Fibroblast of skin of right biceps (primary cell): Measurements from ENCODE around the gene MPEG1.

Experiments used
- DNase-seq: peaks from one replicate; pipeline ENCODE4 v3.0.0-alpha.2; 2013

Gene MPEG1

DNA sequence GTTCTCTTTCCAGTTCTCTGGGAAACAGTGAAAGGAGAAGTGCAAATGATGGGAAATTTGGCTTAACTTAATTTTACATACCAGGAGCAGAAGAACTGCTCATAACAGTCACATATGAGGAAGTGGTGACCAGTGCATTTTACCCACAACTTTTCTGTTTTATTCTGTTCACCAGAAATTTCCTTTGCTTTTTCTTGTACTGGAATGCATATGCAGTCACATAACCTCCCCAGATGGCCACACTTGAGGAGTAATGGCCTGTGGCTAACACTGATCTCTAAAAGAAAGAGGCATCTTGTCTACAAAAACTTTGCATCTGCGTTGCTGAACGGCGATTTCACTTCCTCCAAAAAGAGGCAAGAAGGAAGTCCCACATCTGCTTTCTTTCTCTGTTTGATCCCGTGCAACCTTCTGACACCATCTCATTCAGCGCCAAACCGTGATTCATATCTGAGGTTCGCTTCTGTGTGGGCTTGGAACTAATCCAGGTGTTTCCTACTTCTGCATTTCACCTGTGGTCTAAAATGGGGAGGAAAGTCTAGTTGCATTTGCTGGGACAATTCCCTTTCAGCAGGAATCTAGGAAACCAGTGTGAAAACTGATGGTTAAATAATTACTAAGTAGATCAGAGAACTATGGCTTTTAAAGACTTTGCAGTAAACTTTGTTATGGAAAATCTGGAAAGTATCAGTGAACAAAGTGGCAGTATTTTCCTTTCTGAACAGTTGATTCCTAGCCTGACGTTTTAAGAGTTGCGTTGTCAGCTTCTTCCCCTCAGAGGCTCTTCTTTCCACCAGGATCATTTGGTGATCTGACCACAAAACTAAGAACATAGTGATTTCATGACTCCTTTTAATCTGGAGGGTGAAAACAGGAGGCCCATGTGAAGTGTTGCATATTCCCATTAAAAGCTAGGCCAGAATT, 4.2 kb upstream of the MPEG1 start:
- peak; percentile 65 for DNase-seq

DNA sequence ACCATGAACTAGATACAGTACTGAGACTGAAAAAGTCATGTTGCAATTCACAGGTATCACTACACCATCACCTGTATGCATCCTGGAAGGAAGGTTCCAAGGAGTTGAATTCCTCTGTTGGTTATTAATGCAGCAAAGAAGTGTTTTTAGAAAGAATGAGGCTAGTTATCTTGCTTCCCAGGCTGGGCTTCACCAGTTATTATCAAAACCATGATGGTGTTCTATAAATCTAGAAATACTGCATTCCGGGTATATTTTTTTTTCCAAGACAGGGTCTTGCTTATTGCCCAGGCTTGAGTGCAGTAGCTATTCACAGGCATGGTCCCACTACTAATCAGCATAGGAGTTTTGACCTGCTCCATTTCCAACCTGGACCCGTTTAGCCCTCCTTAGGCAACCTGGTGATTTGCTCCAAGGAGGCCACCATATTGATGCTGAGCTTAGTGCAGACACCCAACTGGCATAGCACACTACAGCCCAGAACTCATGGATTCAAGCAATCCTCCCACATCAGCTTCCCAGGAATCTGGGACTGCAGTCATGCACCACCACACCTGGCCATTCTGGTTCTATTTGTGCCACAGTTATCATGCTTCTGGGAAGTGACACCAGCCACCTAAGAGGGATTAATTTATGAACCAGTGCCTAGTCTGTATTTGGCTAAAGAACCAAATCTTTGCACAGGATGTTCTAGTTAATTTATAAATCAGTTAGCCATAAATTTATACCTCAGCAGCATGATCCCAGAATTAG, 1.6 kb upstream of the MPEG1 start:
- DNase-seq, result no peak

DNA sequence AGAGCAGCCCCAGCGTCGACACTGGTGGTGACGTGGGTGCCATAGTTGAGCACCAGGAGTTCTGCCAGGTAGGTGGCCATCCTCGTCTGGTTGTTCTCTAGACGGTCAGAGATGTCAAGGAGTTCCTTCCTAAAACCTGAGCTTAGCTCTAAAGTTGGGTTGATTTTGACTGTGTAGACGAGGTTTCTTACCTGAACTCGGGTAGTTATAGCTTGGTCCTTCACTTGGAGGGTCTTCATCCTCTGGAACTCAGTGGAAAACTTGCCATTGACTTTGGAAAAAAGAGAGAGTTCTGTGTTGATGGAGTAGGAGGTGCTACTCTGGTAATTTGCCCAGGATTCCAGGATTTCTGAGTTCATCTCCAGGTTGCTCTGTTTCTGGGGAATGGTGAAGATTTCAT, 505 bp downstream of the MPEG1 start:
- DNase-seq, result no peak

DNA sequence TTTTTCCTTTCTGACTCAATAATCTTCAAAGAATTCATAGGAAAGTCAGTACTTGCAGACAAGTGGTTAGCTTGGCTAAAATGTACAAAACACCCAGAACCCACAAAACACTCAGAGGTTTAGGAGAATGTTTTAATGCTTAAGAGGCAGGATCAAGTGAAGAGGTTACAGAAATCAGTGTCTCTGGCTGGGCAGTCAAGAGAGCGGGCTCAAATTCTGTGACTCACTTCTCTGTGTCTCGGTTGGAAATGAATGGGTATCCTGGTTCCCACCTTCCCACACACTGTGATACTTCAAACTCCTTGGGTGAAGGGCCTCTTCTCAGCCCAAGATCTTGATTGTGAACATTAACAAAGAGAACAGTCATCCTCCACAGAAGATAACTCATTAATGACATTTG, 3.8 kb downstream of the MPEG1 start:
- DNase-seq, result no peak

DNA sequence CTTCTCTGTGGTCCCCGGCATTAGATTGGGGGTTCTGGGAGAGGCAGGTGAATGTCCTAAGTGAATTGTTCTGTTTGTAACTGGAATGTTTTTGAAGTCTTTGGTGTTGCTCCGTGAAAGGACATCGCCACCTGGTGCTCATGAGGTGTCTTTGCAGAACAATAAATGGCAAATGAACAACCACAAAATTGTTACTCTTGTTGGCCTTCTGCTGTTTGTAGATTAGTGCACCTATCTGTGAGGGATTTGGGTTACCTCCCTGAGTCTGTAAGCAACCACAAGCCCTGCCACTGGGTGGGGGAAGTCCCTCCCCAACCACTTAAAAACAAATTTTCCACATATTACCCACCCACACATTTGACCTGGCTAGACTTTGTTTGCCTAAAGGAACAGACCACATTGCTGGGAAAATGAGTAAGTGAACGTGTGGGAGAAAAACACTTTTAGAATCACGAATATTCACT, 4.7 kb downstream of the MPEG1 start:
- peak; percentile 52 for DNase-seq

DNA sequence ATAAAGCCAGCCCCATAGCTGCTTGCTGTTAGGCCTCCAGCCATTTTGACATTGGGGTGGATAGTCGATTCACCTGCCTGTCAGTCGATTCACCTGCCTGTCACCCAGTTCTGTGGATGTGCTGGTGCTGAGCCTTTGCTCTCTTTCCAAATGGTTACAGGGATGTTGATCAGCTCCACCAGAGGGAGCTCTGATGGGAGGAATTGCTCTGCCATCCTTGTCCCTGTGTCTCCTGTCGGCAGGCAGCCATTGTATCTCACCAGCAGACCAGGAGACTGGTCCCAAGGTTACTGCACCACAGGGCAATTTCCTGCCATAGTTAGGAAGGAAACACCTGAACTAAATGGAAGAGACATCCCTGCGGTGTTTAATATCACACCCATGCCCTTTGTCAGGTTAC, 6.1 kb downstream of the MPEG1 start:
- DNase-seq, result peak; percentile 22

DNA sequence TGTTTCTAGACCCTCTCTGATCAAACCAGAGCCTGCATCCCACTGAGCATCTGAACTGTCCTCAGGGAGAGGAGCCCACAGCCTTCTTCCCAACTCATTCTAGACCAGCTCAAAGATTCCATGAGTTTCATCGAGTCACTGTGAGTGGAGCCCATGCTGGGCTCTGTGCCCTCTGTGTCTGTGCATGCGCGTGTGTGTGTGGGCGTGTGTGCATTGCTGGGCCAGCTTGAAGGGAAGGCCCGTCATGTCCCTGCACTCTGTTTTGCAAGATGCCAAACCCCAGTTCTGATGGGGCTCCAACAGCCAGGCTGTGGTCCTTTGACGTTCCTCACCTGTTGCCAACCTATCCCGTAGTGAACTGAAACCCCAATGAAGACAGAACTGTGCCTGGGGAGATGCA, 7.1 kb downstream of the MPEG1 start:
- no peak for DNase-seq

DNA sequence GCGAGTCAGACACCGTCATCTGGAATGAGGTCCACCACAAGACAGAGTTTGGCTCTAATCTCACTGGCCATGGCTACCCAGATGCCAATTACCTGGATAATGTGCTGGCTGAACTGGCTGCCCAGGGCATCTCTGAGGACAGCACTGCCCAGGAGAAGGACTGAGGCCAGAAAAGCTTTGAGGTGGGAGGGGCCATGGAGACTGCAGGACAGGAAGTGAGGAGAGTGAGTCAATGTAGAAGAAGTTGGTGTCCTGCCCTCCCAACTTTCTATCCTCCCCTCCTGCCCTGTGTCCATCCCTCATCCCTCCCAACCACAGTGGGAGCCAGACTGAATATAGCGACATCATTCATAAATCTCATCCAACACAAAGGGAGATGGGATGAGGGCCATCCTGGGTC, 8.0 kb downstream of the MPEG1 start:
- DNase-seq, result peak; percentile 16

DNA sequence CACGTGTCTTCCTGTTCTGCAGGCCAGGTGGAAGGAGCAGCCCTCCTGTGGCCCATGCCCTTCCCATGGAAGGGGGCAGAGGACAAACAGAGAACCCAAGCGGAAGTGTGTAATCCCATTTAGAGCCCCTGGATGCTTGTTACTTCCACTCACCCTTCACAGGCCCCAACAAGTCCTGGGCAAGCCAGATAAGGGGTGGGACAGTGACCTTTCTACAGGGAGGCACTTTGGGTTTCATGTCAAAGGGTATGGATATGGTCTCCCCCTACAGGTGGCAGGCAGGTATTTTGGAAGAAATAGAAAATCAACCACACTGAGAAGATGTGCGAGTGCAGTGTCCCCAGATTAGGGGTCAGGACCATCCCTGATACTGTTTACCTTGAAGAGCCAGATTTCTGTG, 11.4 kb downstream of the MPEG1 start:
- no peak for DNase-seq

DNA sequence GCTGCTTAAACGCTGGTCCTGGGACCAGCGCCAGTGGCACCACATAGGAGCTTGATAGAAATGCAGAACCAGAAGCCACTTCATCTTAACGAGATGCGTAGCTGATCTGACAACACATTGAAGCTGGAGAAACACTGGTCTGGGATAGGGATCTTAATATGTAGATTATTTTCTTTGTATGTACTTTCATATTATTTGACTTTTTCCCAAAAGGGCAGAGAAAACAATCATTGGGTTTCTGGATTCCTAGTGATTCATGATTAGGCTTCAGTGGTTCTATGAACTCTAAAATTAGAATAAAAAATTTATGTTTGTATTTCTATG, 12.3 kb downstream of the MPEG1 start:
- DNase-seq, result peak; percentile 5

DNA sequence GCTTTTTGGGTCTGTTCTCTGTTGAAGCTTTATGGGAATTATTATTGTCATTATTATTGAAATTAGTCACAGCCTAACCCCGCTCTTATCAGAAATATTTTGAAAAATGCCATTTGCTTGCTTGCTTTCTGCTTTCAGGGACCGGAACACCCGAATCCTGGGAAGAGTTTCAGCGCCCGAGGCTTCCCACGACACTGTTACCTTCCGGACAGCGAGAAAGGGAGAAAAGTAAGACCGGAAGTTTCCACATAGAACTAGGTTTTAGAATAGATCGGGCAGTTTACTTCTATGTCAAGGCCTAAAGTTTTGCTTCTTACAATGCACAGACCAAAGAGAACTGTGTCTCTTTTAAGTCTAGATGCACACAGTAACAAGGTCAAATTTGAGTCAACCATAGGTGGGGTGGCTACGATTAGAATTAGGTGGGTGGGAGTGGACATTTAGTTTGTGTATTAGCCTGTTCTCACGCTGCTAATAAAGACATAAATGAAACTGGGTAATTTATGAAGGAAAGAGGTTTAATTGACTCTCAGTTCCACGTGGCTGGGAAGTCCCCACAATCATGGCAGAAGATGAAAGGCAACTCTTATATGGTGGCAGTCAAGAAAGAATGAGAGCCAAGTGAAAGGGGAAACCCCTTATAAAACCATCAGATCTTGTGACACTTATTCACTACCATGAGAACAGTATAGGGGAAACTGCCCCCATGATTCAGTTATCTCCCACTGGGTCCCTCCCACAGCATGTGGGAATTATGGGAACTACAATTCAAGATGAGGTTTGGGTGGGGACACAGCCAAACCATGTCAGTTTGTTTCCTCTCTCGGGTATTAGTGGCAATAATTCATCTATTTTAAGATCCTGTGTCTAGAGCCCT, 12.9 kb downstream of the MPEG1 start:
- DNase-seq, result no peak

DNA sequence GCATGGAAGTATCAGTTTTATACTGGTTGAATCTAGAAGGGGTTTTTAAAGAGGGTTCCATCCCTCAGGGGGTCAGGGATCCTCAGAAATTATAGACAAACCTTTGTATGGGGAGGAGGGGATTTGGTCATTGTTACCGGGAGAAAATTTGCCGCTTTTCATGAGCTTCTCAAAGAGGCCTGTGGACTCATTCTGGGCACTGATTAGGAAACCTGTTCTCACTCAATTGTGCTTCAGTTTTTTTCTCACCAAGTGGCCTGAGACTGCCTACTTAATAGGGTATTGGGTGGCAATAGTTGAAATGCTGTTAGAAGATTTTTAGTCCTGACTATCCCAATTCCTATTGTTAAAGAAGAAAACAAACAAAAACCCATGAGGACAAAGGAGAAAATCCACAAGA, 14.0 kb downstream of the MPEG1 start:
- no peak for DNase-seq

DNA sequence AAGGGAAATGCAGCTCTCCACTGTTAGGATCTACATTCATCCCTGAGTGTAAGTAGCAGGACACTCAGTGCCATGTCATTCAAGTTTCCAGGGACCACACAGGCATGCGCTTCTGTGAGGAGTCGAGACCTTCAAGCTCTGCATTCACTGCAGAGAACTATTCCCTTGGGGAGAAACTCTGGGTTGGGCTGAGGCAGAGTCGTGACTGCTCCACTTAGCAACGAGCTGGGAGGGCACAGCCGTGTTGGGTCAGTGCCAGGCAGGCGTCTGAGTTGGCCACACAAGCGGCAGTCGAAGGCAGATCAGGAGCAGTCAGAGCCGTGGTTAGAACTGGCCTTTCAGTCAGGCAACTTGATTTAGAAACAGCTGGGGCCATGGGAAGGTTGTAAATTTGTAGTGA, 14.7 kb downstream of the MPEG1 start:
- DNase-seq, result peak; percentile 73

DNA sequence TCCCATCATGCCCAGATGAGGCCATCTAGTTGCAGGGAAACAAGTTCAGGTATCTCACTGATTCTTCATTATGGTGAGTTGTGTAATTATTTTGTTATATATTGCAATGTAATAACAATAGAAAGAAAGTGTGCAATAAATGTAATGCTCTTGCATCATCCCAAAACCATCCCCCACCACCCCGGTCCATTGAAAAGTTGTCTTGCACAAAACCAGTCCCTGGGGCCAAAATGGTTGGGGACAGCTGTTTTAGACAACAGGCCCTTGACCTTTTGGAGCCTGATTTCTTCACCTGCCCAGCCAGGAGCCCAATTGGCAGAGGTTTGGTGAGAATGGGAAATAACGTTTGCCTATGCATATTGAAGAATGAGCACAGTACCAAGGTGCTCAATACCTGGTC, 15.9 kb downstream of the MPEG1 start:
- no peak for DNase-seq

DNA sequence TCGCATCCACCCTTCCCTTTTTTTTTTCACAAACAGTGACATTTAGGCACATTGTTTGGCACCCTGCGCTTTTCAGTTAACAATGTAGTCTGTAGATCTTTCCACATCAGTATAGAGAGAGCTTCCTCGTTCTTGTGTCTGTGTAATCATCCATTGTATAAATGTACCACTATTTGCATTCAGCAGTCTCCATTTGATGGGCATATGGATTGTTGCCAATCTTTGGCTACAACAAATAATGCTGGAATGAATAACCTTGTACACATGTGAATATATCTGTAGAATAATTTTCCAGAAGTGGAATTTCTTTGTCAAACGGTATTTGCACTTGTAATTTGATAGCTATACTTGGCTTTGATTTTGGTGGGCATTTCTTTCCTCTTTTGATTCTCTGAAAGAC, 17.1 kb downstream of the MPEG1 start:
- no peak for DNase-seq

DNA sequence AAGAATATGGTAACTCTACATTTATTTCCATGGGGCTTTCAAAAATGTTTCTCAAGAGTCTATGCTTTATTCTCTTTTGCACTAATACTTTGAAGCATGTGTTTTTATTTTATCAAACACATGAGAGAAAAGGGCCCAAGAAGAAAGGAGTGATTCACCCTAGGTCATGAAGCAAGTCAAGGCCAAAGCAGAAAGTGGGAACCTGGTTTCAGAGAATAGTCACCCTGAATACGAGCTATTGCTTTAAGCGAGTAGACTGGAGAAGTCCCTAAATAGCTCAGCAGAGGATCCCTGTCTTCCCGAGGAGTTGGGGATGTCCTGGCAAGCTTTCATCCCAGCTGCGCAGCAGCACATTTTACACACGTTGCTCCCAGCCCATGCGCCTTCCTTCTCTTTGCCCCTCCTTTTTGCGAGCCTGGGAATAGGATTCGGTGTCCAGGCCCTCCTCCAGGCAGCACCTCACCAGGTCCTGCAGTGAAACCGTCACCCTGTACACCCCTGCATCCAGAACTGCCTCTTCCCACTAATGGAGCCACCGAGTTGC, 19.1 kb downstream of the MPEG1 start:
- no peak for DNase-seq

DNA sequence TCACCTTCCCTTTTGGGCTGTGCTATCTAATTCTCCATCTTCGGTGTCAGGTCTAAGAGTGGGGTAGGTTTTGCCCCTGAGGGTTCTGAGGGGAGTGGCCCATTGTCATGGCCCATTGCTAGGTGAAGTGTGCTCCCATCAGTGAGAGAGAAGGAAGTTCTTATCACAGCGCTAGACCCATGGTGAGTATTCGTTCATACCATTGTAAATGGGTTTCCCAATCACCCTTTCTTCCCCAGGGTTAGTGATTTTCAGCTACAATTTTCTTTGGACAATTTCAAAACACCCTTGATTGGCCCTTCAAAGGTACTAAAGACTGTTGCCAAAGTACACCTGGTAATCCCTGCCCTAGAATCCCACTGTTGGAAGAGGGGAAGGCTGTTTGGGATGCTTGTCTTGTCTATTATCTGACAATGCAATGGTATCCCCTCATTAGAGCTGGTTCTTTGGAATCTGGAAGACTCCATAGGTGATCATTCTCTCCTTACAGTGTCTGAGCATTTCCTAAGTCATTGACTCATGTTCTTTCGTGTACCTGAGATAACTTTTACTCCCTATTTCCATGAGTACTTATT, 20.2 kb downstream of the MPEG1 start:
- no peak for DNase-seq

DNA sequence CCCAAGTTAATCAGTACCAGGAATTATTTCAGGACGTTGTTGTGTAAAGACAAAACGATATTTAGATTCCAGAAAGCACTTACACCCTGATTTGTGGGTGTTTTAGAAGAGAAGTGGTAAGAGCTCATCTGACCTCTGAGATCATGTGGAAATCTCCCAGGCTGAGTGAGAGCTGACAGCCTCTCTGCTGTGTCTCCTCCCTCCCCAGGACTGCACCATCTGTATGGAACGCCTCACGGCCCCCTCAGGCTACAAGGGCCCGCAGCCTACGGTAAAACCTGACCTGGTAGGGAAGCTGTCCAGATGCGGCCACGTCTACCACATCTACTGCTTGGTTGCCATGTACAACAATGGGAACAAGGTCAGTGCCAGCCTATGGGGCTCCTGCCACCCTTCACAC, 20.8 kb downstream of the MPEG1 start:
- no peak for DNase-seq

DNA sequence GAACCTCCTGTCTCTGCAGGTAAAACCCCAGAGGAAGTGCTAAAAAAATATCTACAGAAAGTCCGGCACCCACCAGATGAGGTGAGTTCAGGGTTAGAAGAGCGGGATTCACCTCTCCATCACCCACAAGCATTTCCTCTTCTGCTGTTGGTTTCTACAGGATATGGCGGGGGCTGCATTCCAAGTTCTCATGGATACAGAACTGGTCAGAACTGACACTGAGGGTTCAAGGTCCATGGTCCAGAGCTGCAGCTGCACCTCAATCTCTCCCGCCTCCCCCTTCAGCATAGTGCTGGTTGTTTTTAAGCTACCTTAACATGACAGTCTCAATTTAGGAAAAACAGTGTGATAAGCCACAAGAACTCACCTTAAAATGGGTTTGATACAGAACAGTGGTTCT, 21.6 kb downstream of the MPEG1 start:
- DNase-seq, result no peak

DNA sequence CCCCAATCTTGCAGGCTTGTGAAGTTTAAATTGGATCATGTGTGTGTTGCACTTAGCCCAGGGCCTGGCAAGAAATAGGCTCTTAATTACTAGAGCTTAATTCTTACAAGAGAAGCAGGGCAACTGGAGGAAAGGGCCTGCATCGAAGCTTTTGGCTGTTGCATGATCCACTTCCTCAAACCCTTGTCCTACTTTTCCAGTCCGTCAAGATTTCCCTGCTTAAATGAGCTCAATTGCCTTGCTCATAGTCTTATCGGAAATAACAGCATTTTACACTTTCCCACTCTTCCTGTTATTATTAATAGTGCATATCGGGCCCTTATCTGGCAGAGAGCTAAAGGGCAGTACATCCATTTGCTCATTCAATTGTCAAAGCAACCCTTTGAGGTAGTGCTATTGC, 22.7 kb downstream of the MPEG1 start:
- DNase-seq, result no peak

DNA sequence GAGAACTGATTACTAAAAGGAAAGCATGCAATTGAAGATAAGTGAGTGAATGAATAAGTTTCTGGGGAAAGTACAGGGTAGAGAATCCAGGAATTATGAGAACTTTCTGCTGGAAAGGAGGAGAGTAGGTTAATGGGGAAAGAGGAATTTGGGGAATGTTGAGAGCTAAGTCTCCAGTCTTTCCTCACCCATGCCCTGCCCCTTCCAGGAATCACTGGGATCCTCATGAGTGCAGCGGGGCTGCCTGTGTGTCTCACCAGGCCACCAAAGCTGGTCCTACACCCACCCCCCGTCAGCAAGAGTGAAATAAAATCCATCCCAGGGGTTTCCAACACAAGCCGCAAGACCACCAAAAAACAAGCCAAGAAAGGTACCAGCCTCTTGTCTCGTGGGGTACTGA, 23.8 kb downstream of the MPEG1 start:
- DNase-seq, result peak; percentile 39

DNA sequence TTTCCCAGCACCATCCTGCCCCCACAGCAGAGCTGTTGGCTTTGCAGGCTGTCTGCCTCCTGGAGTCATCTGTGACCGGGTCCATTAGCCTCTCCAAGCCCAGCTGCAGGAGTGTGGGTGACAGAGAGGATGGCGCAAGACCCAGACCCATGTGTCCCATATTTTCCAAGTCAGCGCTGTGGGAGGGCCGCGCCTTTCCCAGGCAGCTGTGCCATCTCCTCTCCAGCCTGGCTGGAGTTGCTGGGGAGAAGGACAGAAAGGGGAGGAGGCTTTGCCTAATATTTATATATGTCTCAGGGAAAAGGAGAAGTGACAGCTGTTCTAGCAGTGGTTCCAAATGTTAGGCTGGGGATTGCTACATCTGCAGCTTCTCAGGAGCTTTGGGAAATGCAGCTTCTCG, 25.1 kb downstream of the MPEG1 start:
- DNase-seq, result no peak

DNA sequence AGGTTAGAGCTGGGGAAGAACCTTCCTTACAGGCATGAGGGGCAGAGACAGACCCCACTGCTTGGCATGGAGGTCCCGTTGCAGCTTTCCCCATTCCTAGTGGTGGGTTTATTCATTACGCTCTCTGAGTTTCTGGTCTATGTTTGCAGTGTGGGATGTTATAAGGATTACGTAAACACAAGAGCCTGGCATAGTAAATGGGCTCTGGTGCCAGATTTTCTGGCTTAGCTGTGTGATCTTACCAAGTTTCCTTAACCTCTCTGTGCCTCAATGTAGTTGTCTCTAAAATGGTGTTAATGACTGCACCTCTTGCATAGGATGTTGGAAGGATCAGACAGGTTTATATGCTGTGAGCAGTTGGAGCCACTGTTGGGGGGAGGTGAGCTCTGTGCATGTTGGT, 25.7 kb downstream of the MPEG1 start:
- no peak for DNase-seq
